Measurements from ENCODE around the gene ETFA. TPM values are rescaled to one million over a fixed set of nuclear protein-coding genes. Genes with fewer than 3 reads are reported as not detected.

The ETFA gene
- total RNA-seq, 1 experiment from 2014 or later, result 84.4 TPM

DNA sequence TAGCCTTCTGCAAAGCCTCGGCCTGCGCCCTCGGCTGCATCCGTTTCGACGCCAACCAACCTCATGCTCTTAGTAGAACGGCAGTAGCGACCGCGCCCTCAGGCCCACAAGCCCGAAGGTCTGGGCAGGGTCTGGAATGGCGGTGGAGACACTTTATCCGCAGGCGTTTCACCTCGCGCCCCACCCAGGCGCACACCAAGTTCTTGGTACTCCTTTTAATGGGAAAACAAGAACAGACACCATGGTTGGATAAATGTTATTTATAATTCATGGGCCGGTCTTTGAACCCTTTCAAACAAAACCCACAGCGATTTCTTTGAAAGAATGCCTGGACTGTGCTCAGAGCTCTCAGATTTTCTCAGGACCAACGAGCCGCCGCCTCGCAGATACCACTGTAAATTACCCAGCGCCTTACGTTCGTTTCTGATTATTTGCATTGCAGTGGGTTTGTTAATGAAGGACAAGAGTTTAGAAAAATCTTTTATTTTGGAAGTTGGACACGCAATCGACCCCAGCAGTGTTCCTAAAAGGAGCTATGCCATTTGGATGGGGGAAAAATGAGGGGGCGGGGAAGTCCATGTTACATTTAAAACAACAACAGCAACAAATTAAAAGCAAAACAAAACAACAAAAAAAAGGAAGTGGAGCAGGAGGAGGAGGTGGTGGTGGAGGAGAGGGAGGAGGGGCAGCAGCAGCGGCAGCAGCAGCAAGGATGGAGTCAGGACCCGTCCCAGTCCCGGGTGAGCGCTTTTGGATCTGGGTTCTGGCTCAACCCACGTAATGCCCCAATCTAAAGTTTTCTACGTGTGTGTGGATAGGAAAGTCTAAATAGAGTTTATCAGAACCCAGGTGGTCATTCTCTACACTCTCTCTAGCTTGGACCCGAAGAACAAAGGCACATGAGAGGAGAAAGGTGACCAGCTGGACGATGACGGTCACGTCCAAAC, 24.3 kb upstream of the ETFA start (continued):
- TF ChIP-seq ZNF219 (CRISPR knock-in tag; IDR thresholded peaks at IDR 0.05; ENCODE audit: borderline replicate concordance), result 0 out of 2 replicates have a peak, but pooled peaks have one; percentile 57
- TF ChIP-seq ZNF317 (CRISPR knock-in tag; IDR thresholded peaks at IDR 0.05; ENCODE audit: borderline replicate concordance, low read depth), result no peak
- TF ChIP-seq, protein P1, sequence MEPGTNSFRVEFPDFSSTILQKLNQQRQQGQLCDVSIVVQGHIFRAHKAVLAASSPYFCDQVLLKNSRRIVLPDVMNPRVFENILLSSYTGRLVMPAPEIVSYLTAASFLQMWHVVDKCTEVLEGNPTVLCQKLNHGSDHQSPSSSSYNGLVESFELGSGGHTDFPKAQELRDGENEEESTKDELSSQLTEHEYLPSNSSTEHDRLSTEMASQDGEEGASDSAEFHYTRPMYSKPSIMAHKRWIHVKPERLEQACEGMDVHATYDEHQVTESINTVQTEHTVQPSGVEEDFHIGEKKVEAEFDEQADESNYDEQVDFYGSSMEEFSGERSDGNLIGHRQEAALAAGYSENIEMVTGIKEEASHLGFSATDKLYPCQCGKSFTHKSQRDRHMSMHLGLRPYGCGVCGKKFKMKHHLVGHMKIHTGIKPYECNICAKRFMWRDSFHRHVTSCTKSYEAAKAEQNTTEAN (CRISPR knock-in tag; IDR thresholded peaks at IDR 0.05), result peak; percentile 81; the same call in 1 of the 2 replicates
- TF ChIP-seq ZNF423 (CRISPR knock-in tag; IDR thresholded peaks at IDR 0.05), result no peak
- peak; percentile 93 for TF ChIP-seq FOXP1 (CRISPR knock-in tag; IDR thresholded peaks at IDR 0.05; ENCODE audit: borderline replicate concordance)
- TF ChIP-seq, protein P2, sequence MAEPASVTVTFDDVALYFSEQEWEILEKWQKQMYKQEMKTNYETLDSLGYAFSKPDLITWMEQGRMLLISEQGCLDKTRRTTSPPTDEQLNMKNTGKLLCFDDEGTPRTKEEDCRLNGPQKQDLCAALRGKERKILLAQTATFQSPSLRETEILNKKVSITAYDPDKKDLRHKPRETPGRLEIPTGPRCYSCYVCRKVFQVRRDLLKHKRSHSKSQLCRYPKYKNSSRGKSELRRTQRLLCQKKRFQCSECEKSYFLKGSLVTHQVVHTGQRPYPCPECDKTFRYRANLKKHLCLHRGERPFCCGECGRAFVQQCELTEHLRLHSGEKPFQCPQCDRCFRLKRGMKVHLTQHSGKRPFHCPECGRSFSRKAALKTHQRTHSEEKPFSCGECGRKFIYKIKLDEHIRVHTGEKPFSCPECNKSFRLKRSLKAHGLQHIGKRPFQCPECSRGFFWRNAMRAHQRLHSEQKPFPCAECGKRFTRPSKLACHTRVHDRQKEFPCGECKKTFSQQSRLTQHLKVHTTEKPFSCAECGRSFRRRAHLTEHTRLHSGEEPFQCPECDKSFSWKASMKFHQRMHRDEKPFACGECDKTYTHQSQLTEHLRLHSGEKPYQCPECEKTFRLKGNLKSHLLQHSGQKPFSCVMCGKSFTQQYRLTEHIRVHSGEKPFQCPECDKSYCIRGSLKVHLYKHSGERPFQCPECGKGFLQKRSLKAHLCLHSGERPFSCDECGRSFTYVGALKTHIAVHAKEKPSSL (CRISPR knock-in tag; conservative IDR thresholded peaks at IDR 0.05), result no peak
- peak; percentile 70; the same call in 1 of the 2 replicates for TF ChIP-seq TEAD4 (CRISPR knock-in tag; IDR thresholded peaks at IDR 0.05)
- TF ChIP-seq NFE2L1 (CRISPR knock-in tag; IDR thresholded peaks at IDR 0.05), result peak; percentile 89
- TF ChIP-seq NR3C1 (CRISPR knock-in tag; conservative IDR thresholded peaks at IDR 0.05; ENCODE audit: low read depth), result no peak
- no peak for TF ChIP-seq GABPB1 (CRISPR knock-in tag; IDR thresholded peaks at IDR 0.05)
- TF ChIP-seq NFYB (CRISPR knock-in tag; conservative IDR thresholded peaks at IDR 0.05; ENCODE audit: low read depth), result no peak; the same call in 1 of the 2 replicates
- TF ChIP-seq, protein P3, sequence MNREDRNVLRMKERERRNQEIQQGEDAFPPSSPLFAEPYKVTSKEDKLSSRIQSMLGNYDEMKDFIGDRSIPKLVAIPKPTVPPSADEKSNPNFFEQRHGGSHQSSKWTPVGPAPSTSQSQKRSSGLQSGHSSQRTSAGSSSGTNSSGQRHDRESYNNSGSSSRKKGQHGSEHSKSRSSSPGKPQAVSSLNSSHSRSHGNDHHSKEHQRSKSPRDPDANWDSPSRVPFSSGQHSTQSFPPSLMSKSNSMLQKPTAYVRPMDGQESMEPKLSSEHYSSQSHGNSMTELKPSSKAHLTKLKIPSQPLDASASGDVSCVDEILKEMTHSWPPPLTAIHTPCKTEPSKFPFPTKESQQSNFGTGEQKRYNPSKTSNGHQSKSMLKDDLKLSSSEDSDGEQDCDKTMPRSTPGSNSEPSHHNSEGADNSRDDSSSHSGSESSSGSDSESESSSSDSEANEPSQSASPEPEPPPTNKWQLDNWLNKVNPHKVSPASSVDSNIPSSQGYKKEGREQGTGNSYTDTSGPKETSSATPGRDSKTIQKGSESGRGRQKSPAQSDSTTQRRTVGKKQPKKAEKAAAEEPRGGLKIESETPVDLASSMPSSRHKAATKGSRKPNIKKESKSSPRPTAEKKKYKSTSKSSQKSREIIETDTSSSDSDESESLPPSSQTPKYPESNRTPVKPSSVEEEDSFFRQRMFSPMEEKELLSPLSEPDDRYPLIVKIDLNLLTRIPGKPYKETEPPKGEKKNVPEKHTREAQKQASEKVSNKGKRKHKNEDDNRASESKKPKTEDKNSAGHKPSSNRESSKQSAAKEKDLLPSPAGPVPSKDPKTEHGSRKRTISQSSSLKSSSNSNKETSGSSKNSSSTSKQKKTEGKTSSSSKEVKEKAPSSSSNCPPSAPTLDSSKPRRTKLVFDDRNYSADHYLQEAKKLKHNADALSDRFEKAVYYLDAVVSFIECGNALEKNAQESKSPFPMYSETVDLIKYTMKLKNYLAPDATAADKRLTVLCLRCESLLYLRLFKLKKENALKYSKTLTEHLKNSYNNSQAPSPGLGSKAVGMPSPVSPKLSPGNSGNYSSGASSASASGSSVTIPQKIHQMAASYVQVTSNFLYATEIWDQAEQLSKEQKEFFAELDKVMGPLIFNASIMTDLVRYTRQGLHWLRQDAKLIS (CRISPR knock-in tag; IDR thresholded peaks at IDR 0.05; ENCODE audit: borderline replicate concordance), result no peak
- TF ChIP-seq MXD4 (CRISPR knock-in tag; IDR thresholded peaks at IDR 0.05; ENCODE audit: borderline replicate concordance), result no peak
- TF ChIP-seq TEAD1 (CRISPR knock-in tag; IDR thresholded peaks at IDR 0.05), result peak; percentile 68
- no peak for TF ChIP-seq ATF1 (CRISPR knock-in tag; IDR thresholded peaks at IDR 0.05)

DNA sequence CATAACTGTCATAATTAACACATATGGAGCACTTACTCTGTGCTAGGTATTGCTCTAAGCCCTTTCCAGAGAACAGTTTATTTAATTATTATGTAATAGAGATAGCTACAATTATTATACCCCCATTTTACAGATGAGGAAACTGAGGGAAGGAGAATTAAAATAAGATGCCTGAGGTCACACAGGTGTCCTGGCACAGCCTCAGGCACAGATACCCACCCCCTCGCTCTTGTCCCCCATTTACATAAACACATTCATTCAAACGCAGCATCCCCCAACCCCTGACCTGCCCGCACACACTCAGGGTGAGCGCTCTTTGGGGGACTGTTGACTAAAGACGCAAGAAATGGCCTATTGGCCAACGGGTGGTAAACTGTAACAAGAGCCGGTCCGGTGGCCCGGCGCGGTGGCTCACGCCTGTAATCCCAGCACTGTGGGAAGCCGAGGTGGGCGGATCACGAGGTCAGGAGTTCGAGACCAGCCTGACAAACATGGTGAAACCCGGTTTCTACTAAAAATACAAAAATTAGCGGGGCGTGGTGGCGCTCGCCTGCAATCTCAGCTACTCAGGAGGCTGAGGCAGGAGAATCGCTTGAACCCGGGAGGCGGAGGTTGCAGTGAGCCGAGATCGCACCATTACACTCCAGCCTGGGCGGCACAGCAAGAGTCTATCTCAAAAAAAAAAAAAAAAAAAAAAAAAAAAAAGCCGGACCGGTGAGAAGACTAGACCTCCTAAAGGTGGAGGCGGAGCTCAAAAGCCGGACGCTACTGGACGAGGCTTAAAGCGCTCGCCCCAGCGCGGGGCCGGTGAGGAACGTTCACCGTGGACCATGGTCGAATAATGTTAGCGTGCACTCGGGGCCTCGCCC, 23.4 kb upstream of the ETFA start:
- no peak overlapping the region for H3K27ac Mint-ChIP-seq
- H3K27me3 Mint-ChIP-seq (ENCODE audit: low read depth), result peaks cover 82% of the 10 kb centered on the region
- H3K4me3 Mint-ChIP-seq, result peak overlapping the region; percentile 73
- CTCF ChIA-PET, result interaction anchor here (0.6 to 3.3 kb wide), 27 partner anchors 9 to 533 kb away, joined by 3 to 24 read pairs (median 4); partner anchors contain the start of gene ETFA
- ATAC-seq (no peak), DNase-seq (ENCODE audit: low spot score) (peak; percentile 26)
- POLR2A ChIA-PET, result interaction anchor here (0.5 to 2.5 kb wide), 6 partner anchors 12 to 1174 kb away, joined by 3 to 29 read pairs (median 4); no protein-coding TSS in a partner anchor
- H3K9me3 Mint-ChIP-seq, result no peaks in the 10 kb centered on the region
- H3K36me3 Mint-ChIP-seq, result no peaks in the 10 kb centered on the region
- H3K4me1 Mint-ChIP-seq, result peaks cover 40% of the 10 kb centered on the region
- TF ChIP-seq, protein P4, sequence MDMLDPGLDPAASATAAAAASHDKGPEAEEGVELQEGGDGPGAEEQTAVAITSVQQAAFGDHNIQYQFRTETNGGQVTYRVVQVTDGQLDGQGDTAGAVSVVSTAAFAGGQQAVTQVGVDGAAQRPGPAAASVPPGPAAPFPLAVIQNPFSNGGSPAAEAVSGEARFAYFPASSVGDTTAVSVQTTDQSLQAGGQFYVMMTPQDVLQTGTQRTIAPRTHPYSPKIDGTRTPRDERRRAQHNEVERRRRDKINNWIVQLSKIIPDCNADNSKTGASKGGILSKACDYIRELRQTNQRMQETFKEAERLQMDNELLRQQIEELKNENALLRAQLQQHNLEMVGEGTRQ (CRISPR knock-in tag; IDR thresholded peaks at IDR 0.05), result no peak
- TF ChIP-seq, protein P5, sequence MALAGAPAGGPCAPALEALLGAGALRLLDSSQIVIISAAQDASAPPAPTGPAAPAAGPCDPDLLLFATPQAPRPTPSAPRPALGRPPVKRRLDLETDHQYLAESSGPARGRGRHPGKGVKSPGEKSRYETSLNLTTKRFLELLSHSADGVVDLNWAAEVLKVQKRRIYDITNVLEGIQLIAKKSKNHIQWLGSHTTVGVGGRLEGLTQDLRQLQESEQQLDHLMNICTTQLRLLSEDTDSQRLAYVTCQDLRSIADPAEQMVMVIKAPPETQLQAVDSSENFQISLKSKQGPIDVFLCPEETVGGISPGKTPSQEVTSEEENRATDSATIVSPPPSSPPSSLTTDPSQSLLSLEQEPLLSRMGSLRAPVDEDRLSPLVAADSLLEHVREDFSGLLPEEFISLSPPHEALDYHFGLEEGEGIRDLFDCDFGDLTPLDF (CRISPR knock-in tag; IDR thresholded peaks at IDR 0.05), result no peak
- TF ChIP-seq, protein P6, sequence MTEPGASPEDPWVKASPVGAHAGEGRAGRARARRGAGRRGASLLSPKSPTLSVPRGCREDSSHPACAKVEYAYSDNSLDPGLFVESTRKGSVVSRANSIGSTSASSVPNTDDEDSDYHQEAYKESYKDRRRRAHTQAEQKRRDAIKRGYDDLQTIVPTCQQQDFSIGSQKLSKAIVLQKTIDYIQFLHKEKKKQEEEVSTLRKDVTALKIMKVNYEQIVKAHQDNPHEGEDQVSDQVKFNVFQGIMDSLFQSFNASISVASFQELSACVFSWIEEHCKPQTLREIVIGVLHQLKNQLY (CRISPR knock-in tag; IDR thresholded peaks at IDR 0.05), result no peak
- TF ChIP-seq SOX15 (CRISPR knock-in tag; IDR thresholded peaks at IDR 0.05) (no peak), SMAD4 (CRISPR knock-in tag; IDR thresholded peaks at IDR 0.05) (no peak), GRHL2 (CRISPR knock-in tag; IDR thresholded peaks at IDR 0.05; ENCODE audit: insufficient replicate concordance, severe bottlenecking) (no peak), TCF7 (CRISPR knock-in tag; IDR thresholded peaks at IDR 0.05; ENCODE audit: low read depth) (no peak)
